CD4-positive, alpha-beta T cell (primary cell): ENCODE results near the gene UNC13B. TPM values are rescaled to one million over a fixed set of nuclear protein-coding genes. Genes with fewer than 3 reads are reported as not detected.

Experiments
- ATAC-seq: fragments of 200-7000 bp; cut with Tn5 transposase; one replicate; pipeline ENCODE4 v1.10.0; 2022; ENCODE audit warnings: mild to moderate bottlenecking; ENCODE audit not compliant: poor library complexity
- CTCF ChIA-PET: fragments of 350-600 bp; sonication (Branson Sonifier 250); formaldehyde crosslinking; loops from one replicate; lab custom pipeline; 2021; ENCODE audit warnings: antibody characterized with exemption, inconsistent platforms; lab: Charles Lee
- POLR2A ChIA-PET: fragments of 350-600 bp; sonication (Branson Sonifier 250); formaldehyde crosslinking; loops from one replicate; lab custom pipeline; 2021; ENCODE audit warnings: antibody characterized with exemption, inconsistent platforms; lab: Charles Lee
- DNase-seq, 14 experiments: peaks; one replicate each; pipeline ENCODE4 v3.0.0-alpha.2; 2013 to 2020; ENCODE audit warnings: mixed read lengths in 2 of 14
- H3K27ac ChIP-seq, 2 donors: one replicate each; pipeline versions ENCODE4 v1.5.1 to v1.7.0; 2013; ENCODE audit warnings: low read length in 2 of 2, low read depth in 1 of 2, mild to moderate bottlenecking in 1 of 2
- H3K27me3 ChIP-seq, 2 experiments: 1 replicate in 1 of 2; 2 replicates in 1 of 2; pipeline versions ENCODE4 v1.6.1 to v1.7.0; 2013; ENCODE audit warnings: low read length in 2 of 2, control low read depth in 1 of 2, mild to moderate bottlenecking in 1 of 2, moderate library complexity in 1 of 2; ENCODE audit not compliant: insufficient read depth in 2 of 2, control insufficient read depth in 1 of 2
- H3K36me3 ChIP-seq: one replicate; pipeline ENCODE4 v1.6.1; 2013; ENCODE audit warnings: low read length, control low read depth; ENCODE audit not compliant: insufficient read depth
- H3K4me1 ChIP-seq: one replicate; pipeline ENCODE4 v1.6.1; 2013; ENCODE audit warnings: low read length, control low read depth; ENCODE audit not compliant: insufficient read depth
- H3K4me3 ChIP-seq: one replicate; pipeline ENCODE4 v1.5.1; 2013; ENCODE audit warnings: mild to moderate bottlenecking, low read length, moderate library complexity
- H3K9me3 ChIP-seq, 2 experiments: 1 replicate in 1 of 2; 2 replicates in 1 of 2; pipeline versions ENCODE4 v1.6.1 to v1.7.0; 2013; ENCODE audit warnings: low read length in 2 of 2, mild to moderate bottlenecking in 2 of 2, control low read depth in 1 of 2, moderate library complexity in 1 of 2; ENCODE audit not compliant: control insufficient read depth in 1 of 2, insufficient read depth in 1 of 2
- H3K27ac Mint-ChIP-seq: one replicate; pipeline ENCODE4 v1.8.0; 2020; ENCODE audit warnings: mixed read lengths
- H3K27me3 Mint-ChIP-seq: one replicate; pipeline ENCODE4 v1.8.0; 2021; ENCODE audit warnings: mixed read lengths
- H3K36me3 Mint-ChIP-seq: one replicate; pipeline ENCODE4 v1.8.0; 2021; ENCODE audit warnings: low read depth, mixed read lengths
- H3K4me1 Mint-ChIP-seq: one replicate; pipeline ENCODE4 v1.8.0; 2021; ENCODE audit warnings: low read depth, mixed read lengths
- H3K4me3 Mint-ChIP-seq: one replicate; pipeline ENCODE4 v1.8.0; 2020; ENCODE audit warnings: mild to moderate bottlenecking, mixed read lengths
- H3K9me3 Mint-ChIP-seq: one replicate; pipeline ENCODE4 v1.8.0; 2020; ENCODE audit warnings: mixed read lengths
- CTCF ChIP-seq: fragments of 200-600 bp; IDR thresholded peaks from one replicate; pipeline ENCODE4 v1.8.0; 2022; ENCODE audit warnings: antibody characterized with exemption, mild to moderate bottlenecking
- intact Hi-C, 2 experiments: fragments of 100-400 bp; cut with DNase I in 1 of 2; cut with micrococcal nuclease in 1 of 2; formaldehyde crosslinking; loops; one replicate each; pipeline versions ENCODE4 v1.15.1 to v1.9.0; 2023 to 2025; cut with DNase I, micrococcal nuclease
- total RNA-seq, 174 experiments: library from RNA in 2 of 174; stranded (reverse) in 2 of 174; gene quantifications; one replicate each; pipeline ENCODE4 v1.2.3 and lab custom pipeline; 2021 to 2026

Gene UNC13B
- total RNA-seq, 2 experiments from 2014 or later = 0.38 to 0.84 TPM

- Mint-ChIP-seq H3K4me1 (no peaks in the 10 kb centered on the region), H3K27ac (no peak overlapping the region), H3K36me3 (no peaks in the 10 kb centered on the region), H3K9me3 (no peaks in the 10 kb centered on the region), H3K27me3 (peaks cover 4% of the 10 kb centered on the region), H3K4me3 (no peak overlapping the region)
- H3K9me3 ChIP-seq = no peaks in the 10 kb centered on the region
- H3K27ac ChIP-seq = no peak overlapping the region
- H3K4me3 ChIP-seq = no peak overlapping the region
- DNase-seq = peak in 2 of 14 experiments; percentile 2 to 10
- POLR2A ChIA-PET = interaction anchor here (1.2 to 1.4 kb wide), 2 partner anchors 141 to 359 kb away, joined by 4 to 8 read pairs; no protein-coding TSS in a partner anchor
- intact Hi-C loops = loop anchor here (1.0 to 2.0 kb wide), 2 partner anchors 357 to 359 kb away; no protein-coding TSS in a partner anchor
- no peak for TF ChIP-seq CTCF
- no peak for ATAC-seq
- H3K4me1 ChIP-seq = no peaks in the 10 kb centered on the region
- CTCF ChIA-PET = no interaction called here
- no peaks in the 10 kb centered on the region for H3K36me3 ChIP-seq
- H3K27me3 ChIP-seq = no peaks in the 10 kb centered on the region
Observed at GRCh38 chr9:35257986-35258659, 96.3 kb downstream of the UNC13B start.

GRCh38 chr9:35258660-35259474, 97.1 kb downstream of the UNC13B start:
- Histone ChIP-seq H3K9me3 (no peaks in the 10 kb centered on the region), H3K4me1 (no peaks in the 10 kb centered on the region), H3K36me3 (no peaks in the 10 kb centered on the region), H3K4me3 (no peak overlapping the region), H3K27ac (no peak overlapping the region), H3K27me3 (peaks cover 0 to 3% of the 10 kb centered on the region in 2 experiments)
- Mint-ChIP-seq H3K4me3 (no peak overlapping the region), H3K9me3 (no peaks in the 10 kb centered on the region), H3K4me1 (no peaks in the 10 kb centered on the region), H3K27me3 (peaks cover 11% of the 10 kb centered on the region), H3K27ac (no peak overlapping the region), H3K36me3 (no peaks in the 10 kb centered on the region)
- ChIA-PET CTCF (interaction anchor here (0.8 to 2.0 kb wide), 4 partner anchors 142 to 359 kb away, joined by 3 to 17 read pairs (median 5); partner anchors contain the start of gene ATOSB), POLR2A (interaction anchor here (1.2 to 1.4 kb wide), 2 partner anchors 142 to 359 kb away, joined by 4 to 8 read pairs; no protein-coding TSS in a partner anchor)
- peak; percentile 43 for ATAC-seq
- DNase-seq = peak; percentile 17 to 67 (median 34)
- intact Hi-C loops = loop anchor here (1.0 to 2.0 kb wide), 4 partner anchors 142 to 360 kb away; no protein-coding TSS in a partner anchor
- peak; percentile 64 for TF ChIP-seq CTCF

- no peaks in the 10 kb centered on the region for H3K9me3 ChIP-seq
- no peaks in the 10 kb centered on the region for H3K36me3 ChIP-seq
- no peak overlapping the region for H3K27ac Mint-ChIP-seq
- TF ChIP-seq CTCF = no peak
- CTCF ChIA-PET = interaction anchor here (0.6 to 2.0 kb wide), 3 partner anchors 16 to 144 kb away, joined by 3 to 17 read pairs (median 3); no protein-coding TSS in a partner anchor
- no peaks in the 10 kb centered on the region for H3K4me1 ChIP-seq
- no peaks in the 10 kb centered on the region for H3K36me3 Mint-ChIP-seq
- no peaks in the 10 kb centered on the region for H3K9me3 Mint-ChIP-seq
- H3K4me3 Mint-ChIP-seq = no peak overlapping the region
- POLR2A ChIA-PET = no interaction called here
- H3K27me3 ChIP-seq = peaks cover 0 to 3% of the 10 kb centered on the region in 2 experiments
- H3K4me1 Mint-ChIP-seq = no peaks in the 10 kb centered on the region
- H3K27me3 Mint-ChIP-seq = peaks cover 21% of the 10 kb centered on the region
- no peak overlapping the region for H3K4me3 ChIP-seq
- DNase-seq (no peak), ATAC-seq (no peak)
- H3K27ac ChIP-seq = no peak overlapping the region
- intact Hi-C loops = no loop called here
Observed at GRCh38 chr9:35260186-35260585, 98.4 kb downstream of the UNC13B start.
